ENCODE data around the gene CDK4.
A peak's percentile ranks its signal among the peaks of the same experiment; 100 is the strongest.

Gene CDK4

DNA sequence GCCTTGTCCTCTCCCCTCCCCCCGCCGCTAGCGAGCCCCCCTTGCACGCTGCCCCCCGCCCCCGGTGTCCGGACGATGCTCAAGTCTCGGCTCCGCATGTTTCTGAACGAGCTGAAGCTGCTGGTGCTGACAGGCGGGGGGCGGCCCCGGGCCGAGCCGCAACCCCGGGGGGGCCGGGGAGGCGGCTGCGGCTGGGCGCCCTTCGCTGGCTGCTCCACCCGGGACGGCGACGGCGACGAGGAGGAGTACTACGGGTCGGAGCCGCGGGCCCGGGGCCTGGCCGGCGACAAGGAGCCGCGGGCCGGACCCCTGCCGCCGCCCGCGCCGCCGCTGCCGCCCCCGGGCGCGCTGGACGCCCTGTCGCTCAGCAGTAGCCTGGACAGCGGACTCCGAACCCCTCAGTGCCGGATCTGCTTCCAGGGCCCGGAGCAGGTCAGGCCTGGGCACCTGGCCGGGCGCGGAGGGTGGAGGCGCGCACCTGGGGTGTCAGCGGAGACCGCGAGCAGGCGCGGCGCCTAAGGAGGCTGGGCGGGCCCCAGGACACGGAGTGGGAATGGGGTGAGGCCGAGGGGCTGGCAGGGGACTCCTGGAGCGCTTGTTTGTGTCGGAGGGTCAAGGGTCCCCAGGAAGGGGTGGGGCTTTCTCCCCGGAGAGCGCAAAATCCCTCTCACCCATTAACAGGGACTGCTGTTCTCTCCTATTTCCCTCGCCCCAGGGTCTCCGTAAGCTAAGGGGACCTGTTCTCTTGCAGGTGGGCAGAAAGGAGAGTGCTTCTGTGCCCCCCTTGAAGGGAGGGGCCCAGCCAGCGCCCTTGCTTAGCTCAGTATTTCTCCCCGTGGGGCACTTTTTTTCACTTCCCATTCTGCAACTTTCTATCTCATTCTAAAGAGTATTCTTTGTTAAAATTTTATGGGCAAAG is 3.6 kb upstream of the CDK4 start:
- no peak for DNase-seq (ENCODE audit: low read depth)

DNA sequence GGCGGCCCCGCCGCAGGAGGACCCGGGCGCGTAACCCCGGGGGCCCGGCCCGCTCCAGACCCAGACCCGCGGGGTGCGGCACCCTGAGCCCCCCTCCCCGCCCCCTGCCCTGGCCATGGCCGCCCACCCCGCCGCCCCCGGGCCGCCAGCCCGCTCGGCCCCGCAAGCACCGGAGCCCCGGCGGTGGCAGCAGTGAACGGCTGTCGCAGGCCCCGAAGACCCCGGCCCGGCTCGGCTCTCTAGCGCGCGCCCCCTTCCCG is 3.0 kb upstream of the CDK4 start:
- no peak for DNase-seq (ENCODE audit: low read depth)

DNA sequence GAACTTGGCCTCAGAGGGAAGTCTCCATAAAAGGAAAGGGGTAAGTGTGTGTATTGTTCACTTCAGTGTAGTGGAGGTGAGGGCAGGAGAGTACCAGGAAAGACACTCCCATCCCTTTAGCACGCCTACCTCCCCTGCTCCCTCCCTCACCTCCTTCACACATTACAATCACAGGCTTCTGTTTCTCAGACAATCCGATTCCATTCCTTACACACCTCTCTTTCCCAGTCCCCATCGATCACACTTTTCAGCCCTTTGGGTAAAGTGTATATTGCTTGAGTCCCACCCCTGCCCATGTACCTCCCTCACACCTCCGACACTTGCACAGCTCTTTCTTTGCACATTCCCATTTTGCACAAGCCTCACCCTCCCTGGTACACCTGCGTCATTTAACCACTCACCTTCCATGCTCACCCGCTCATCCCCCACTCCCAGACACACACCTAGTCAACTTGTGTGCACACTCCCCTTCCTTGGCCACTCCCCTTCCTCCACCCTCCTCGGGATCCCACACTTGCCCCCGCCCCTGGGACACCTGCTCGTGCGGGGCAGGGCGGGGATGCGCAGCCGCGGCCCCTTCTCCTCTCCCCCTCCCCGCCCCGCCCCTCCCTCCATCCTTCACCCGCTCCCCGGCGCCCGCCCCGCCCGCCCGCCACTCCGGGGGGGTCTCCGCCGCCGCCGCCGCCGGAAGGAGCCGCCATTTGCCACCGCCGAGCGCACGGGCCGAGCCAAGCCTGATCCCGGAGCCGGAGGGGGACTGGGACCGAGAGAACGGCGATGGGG is 2.5 kb upstream of the CDK4 start, which contains the start of gene MARCHF9:
MARCHF9 (plus strand) TSS at position 693 of the 783 bp plus-strand sequence. CDS start 426 bp downstream, outside the sequence.
- peak; percentile 76 for DNase-seq (ENCODE audit: low read depth)

DNA sequence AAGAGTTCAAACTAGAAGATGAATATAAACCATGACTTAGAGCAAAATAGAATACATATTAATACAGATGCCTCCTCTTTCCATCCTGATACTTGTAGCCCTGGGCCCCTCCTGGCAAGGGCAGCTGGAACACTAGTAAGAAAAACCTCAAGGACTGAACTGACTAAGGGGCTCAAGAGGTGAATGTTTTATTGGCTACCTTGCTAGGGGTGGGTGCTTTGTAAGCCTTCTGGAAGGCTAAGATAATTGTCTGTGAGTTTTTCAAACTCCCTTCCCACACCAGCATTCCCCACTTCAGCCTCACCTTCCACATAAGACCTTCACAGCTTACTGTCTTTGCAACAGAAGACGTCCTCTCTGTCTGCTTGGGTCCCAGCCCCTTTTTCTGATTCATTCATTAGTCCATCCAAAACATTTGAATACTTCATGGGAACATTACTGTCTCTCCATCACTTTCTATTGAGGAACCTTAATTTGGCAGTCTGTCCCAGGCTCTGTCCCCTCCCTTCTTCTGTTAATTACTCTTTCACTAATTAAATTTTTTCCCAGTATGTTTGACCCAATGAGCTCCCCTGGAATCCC is 1.7 kb upstream of the CDK4 start:
- no peak for DNase-seq (ENCODE audit: low read depth)

DNA sequence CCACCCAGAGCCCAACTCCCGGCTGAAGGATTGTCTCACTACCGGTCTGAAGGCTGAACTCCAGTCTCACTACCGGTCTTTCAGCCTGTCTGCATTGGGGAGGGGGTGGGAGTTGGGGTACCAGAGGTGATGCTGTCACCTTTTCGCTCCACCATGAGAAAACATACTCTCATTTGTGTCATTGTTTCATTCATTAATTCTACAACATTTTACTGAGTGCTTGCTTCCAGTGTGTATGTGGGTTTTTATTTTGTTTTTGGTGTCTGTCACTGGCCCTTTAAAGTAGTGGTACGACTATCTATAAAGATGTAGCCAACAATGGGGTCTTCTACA is 524 bp upstream of the CDK4 start:
- no peak for DNase-seq (ENCODE audit: low read depth)

DNA sequence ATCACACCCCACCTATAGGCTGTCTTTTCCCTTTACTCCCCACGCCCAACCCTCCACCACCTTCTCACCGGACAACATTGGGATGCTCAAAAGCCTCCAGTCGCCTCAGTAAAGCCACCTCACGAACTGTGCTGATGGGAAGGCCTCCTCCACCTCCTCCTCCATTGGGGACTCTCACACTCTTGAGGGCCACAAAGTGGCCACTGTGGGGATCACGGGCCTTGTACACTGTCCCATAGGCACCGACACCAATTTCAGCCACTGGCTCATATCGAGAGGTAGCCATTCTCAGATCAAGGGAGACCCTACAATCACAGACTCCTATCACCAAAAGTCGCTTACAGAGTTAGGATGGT is 700 bp downstream of the CDK4 start:
- DNase-seq (ENCODE audit: low read depth) = no peak

DNA sequence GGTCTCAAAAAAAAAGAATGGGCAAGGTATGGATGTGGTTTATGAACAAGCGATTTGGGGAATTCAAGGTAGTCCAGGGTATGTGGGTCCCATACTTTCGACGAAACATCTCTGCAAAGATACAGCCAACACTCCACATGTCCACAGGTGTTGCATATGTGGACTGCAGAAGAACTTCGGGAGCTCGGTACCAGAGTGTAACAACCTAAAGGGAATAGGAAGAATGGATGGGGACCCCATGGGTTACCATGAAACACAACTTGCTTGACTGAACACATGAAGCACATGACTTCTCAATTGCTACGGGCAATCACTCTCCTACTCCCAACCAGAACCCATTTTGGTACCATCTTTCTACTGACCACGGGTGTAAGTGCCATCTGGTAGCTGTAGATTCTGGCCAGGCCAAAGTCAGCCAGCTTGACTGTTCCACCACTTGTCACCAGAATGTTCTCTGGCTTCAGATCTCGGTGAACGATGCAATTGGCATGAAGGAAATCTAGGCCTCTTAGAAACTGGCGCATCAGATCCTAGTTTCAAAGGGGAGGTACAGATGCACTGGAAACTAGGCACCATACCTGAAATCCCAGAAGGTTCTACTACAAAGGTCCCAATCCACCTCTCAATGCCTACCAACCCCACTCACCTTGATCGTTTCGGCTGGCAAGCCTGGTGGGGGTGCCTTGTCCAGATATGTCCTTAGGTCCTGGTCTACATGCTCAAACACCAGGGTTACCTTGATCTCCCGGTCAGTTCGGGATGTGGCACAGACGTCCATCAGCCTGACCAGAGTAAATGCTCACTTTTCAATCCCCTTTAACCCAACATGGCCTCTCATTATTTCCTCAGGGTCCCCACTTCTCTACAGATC is 1.3 kb downstream of the CDK4 start:
- DNase-seq (ENCODE audit: low read depth) = no peak

DNA sequence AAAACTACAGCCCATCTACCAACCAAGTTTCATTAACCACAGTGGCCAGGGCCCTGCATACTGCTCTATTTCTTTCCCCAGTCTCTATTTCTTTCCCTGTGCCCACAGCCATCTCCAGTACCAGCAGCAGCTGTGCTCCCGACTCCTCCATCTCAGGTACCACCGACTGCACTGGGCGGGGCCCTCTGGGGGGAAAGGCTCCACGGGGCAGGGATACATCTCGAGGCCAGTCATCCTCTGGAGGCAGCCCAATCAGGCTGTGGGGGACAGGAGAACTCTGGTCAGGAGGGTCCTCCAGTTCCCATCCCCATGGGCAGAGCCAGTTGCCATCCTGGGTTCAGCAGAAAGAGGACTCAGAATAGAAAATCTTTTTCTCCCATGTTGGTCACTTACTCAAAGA is 3.0 kb downstream of the CDK4 start:
- no peak for DNase-seq (ENCODE audit: low read depth)

DNA sequence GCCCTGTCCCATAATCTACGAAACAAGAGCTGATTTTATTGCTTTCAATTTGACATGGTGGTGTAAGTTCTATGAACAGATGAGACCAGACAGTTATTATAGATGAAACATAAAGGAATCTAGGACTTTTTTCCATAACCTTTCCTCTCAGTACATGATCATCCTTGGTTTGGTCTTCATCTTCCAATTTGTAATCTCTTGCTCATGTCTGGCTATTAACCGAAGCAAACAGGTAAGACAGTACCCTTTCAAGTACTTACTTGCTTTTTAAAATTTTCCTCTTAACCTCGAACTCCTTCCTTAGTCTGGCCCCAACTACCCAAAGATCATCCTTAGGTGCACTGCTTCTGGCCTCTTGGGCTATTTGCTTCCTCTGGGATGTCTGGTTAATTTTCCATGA is 6.1 kb downstream of the CDK4 start:
- no peak for DNase-seq (ENCODE audit: low read depth)

DNA sequence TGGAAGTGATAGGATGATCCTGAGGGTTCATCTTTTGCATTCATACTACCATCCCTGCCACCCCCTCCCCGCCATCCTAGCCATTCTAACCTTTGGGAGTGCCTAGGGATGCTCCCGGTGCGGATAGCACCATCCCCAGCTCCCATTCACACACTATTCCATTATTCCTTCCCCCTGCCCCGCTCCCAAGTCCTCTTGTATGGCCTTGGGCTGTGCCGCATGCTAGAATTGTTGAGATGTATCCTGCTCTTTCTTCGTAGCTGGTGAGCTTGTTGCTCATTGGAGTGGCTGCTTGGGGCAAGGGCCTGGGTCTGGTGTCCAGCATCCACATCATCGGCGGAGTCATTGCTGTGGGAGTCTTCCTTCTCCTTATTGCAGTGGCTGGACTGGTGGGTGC is 6.6 kb downstream of the CDK4 start:
- DNase-seq (ENCODE audit: low read depth) = no peak

DNA sequence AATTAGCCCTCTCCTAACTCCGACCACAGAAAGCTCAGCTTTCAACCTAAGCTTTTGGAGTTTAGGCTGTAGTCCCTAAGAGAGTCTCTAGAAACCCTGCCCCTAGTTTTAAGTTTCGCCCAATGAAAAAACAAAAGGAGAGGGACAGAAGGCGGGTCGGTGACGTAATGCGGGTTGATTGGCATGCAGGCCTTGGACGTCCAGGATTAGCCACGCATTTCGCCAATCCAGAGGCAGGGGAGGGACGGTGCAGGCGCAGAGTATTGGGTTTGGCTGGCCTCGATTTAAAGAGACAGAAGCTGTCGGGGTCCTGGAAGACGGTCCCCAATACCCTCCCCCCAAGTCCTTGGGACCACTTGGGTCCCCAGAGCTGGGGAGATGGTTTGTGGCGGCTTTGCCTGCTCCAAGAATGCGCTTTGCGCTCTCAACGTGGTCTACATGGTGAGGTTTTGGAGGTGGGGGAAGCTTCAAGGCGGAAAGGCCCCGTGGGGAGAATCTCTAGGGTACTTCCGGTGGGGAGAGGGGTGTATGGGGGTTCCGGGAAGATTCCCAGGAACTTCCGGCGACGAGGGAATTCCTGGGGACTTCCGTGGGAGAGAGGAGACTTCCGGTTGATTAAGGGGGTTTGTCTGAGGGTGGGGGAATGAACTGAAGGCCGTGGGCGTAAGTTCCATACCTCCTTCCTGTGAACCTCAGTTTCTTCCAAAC is 7.2 kb downstream of the CDK4 start, which contains the start of gene TSPAN31:
TSPAN31 (plus strand) TSS at position 263 of the 708 bp plus-strand sequence; CDS start at position 379, 116 bp downstream.
- DNase-seq (ENCODE audit: low read depth) = peak; percentile 92

DNA sequence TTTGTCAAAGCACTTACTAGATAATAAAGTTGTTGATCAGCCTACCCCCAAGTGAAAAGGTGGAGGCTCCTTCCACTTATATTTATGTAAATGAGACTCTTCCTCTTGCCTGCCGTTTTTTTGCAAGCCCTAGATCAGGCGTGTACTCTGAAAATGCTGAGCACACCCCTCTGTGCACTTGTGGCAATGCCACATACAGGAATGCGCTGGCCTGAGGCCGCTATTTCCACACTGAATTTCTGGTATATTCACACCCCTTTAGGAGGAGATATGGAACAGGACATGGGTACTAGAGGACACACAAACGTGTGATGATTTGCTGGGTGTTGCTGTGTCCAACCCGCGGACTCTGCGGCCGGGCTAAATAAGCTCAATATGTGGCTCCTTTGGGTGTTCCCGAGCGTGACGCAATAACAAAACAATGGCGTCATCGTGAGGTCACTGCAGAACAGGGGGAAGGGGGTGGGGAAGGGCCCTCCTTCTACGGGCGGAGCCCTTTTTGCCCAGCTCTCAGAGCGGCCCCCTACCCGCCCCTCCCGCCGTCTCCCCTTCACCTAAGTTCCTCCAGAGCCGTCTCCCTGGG is 7.8 kb downstream of the CDK4 start:
- DNase-seq (ENCODE audit: low read depth) = peak; percentile 58

DNA sequence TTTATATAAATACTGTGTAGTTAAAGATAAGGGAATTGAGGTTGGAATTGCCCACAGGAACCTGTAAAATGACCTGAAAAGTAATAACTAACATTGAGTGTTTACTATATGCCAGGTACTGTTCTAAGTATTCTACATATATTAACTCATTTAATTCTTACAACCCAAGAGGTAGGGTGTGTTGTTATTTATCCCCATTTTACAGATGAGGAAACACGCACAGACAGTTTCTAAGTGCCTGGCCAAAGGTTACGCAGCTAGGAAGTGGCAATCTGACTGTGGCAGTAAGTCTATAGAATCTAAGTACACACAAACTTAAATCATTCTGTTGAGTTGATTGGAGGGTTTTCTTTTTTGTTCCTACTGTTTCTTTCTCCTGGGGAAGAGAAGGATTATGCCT is 8.3 kb downstream of the CDK4 start:
- no peak for DNase-seq (ENCODE audit: low read depth)

DNA sequence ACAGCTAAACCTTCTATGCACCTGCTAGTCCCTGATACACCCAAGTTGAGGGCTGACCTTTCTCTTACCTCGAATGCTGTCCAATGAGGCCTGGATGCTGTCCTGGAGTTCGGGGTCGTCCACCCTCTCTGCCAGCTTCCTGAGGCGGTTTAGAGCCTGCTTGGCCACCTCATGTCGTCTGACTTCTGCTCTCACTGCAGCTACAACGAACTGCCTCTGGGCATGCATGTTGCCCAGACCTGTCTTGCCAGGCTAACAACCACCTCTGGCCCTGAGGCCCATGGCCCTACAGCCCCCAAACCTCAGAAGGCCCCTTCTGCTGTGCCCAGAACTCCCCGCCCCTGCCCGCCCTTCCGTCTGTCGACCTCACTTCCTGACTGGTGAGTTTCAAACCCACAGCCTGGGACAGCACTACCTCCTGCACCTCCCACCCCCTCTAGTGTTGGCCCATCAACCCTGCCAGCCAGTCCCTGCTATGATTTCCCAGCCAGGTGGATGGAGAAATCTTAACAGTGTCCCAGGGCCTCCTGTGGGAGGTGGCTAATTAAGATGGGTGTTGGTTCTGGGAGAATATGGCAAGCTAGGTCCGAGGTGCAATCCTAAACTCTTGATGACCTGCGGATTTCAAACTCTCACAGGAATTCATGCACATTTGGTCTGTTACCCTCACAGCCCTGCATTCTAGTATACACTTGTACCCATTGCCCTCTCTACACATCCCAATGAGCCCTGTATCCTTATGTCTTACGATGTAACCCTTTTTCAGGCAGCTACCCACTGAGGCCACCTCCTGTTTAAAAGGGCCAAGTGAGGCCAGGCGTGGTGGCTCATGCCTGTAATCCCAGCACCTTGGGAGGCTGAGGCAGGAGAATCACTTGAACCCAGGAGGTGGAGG is 10.0 kb downstream of the CDK4 start:
- peak; percentile 68 for DNase-seq (ENCODE audit: low read depth)

DNA sequence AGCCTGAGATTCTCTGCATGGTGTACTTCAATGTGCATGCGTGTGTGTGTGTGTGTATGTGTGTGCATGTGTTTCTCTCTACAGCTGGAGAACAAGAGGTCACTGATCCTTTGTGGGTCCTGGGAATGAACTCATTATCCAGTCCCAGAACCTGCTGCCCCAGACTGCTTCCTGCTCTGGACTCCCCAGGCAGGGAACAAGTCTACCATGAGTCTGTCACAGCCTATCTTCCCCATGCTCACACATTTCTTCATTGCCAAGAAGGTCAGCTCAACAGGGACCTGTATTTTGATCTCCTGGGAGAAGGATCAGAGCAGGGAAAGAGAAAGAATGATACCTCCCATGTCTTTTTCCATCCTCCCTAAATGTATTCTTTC is 10.7 kb downstream of the CDK4 start:
- DNase-seq (ENCODE audit: low read depth) = no peak

DNA sequence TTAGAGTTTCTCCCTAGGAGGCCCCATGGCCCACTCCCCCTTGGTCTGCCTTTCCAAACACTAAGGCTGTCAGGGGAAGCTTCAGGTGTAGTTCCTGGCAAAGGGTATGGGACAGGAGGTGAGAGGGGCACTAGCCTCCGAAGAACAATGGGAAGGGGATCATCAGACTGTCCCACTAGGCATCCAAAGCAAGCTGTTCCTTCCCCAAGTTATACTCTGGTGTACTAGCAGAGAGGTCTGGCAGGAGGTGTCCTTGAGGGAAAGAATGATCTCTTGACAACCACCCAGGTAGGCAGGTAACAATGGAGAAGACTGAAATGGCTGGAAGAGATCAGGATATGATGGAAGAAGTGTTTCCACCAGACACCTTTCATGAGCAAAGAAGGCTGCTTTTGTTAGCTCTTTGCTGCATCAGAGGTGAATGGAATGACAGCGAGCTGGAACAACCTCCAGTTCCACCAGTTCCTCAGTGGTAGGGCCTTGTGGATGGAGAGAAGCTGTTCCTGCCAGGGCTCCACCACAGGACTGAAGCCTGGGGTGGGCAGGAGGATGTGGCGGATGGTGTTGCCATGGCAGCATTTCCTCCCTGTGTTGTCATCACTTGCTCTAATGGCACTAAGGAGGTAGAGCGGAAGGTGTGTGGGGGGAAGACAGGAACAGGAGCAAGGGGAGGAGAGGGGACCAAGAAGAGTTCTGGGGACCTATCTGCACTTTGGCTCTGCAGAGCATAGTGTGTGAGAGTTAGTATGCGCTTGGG is 11.3 kb downstream of the CDK4 start:
- peak; percentile 64 for DNase-seq (ENCODE audit: low read depth)

DNA sequence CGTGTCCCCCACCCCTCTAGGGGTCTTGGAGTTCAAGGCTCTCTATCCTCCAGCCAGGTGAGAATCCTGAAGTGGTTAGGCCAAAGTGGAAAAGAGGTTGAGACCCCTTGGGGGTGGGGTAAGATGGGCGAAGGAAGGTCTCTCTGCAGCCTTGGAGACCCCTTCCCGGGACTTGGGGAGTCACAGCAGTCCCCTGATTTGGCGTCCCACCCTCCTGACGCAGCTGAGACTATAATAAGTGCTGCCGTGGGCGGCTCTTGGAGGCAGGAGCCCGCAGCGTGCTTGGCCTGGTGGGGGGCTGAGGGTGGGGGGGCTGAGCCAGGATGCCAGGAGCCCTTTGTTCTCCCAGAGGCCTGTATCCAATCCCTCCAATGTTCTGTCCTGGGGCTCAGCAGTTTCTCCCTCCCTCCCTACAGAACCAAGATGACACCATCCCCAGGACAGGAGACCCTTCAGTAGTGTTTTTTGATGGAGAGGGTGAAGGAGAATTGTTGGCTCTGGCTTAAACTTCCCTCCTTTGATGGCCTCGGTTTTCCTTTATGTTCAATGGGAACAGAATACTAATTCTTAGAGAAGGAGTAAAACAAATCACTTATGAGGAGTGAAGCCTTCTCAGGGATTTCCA is 12.1 kb downstream of the CDK4 start:
- DNase-seq (ENCODE audit: low read depth) = no peak

DNA sequence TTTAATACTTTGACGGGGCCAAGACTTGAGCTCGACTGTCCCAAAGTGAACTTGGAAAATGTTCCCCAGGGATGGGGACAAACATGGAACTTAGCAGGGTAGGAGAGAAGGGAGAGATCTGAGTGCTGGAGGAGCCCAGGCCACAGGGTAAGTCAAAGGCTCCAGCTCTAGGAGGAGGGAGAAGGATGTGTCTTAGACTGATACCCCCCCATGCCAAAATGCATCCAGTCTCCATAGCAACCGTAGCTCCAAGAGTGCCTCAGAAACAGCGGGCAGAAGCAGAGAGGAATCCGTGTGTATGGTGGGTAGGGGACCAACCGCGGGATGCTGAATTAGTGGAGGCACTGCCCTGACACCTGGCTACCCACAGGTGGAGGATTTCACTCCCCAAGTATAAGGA is 12.7 kb downstream of the CDK4 start:
- no peak for DNase-seq (ENCODE audit: low read depth)

DNA sequence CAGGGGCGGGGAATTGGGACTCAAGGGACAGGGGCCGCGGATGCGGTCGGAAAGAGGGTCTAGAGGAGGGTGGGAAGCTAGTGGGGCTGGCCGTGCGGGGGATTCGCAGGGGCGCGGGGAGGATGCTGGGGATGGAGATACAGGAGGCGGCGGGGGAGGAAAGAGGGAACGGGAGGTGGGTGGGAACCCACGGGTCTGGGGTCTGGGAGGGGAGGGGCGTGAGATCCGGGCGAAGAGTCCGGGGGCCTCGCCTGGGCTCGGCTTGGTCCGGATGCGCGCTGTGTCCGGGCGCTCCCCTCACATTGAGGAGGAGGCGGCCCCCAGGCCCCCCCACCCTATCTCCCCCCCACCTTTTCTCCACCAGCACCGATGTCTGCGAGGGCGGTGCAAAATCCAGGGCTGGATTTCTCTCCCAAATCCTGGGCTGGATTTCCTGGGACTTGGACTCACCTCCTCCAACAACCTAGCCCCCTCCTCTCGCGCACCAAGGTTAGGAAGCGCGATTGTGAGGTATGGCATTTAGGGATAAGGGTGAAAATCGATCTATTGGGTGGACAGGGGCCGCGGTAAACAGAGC is 13.4 kb downstream of the CDK4 start, which contains the start of gene AGAP2:
AGAP2 (minus strand) TSS at position 82 of the 577 bp plus-strand sequence. CDS start 496 bp downstream, outside the sequence.
- no peak for DNase-seq (ENCODE audit: low read depth)
